DMS53 (cell line): Measurements from ENCODE around the gene MED13.
"Not testable (repeated sequence)": the region's sequence is repeated elsewhere in the genome, so short reads cannot be mapped to it uniquely, and the experiment has no call there.

Experiments
- DNase-seq: peaks from one replicate; lab custom pipeline; 2025; lab: John Stamatoyannopoulos, UW

The MED13 gene

DNA sequence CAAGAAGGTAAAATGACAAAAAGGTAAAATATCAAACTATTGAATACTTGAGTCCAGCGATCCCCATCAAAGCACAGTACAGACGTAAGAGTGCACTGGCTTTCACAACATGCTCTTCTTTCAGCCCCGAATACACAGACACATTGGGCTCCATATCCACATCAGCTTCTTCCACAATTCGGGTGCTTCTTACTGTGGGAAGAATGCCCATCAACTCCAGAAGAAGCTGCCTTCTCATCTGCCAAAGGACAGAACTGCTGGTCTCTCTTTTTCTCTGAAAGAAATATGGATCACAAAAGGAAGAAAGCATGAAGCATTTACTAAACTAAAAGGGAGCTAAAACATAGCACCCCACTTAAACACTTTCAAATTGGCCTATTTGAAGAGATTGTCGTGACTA, 157.7 kb downstream of the MED13 start:
- no peak for DNase-seq

DNA sequence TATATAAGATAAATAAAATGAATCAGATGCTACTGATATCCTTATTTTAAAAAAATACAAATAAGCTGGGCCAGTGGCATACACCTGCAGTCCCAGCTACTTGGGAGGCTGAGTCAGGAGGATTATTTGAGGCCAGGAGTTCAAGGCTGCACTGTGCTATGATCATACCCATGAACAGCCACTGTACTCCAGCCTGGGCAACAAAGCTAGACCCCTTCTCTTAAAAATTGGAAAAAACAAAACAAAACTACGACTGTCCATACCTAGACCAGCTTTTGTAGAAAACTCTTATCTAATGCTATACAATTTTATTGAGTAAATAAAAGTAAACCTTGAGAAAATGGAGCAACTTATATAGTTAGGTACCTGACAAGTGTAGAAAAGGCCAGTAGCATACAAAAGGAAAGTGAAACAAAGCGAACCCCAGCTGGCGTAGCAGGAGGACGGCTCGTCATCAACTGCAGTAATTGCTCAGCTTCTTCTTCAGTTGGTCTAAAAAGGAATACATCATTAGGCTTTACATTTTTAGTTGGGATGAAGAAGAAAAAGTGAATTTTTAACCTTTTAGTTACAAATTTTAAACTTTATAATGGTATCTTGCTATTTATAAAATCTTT, 160.9 kb downstream of the MED13 start:
- no peak for DNase-seq

- no peak for DNase-seq
Observed at GRCh38 chr17:61903251-61903650, 161.8 kb downstream of the MED13 start.

GRCh38 chr17:61897548-61898180, 167.4 kb downstream of the MED13 start:
- DNase-seq = no peak

DNA sequence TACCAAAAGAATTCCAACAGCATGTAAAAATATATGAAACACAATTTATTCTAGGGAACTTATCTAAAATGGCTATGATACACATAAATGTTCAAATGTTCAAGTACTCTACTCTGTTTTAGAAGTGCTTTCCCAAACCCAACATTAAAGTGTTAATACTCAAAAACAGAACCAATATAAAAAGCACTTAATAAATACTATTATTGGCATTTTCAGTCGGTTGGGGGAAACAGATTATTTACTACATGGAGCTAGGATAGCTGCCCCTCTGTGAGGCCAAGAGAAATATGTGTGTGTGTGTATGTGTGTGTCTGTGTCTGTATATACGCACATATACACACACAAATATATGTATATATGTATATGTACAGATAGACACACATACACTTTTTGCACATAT, 169.7 kb downstream of the MED13 start:
- DNase-seq = no peak

DNA sequence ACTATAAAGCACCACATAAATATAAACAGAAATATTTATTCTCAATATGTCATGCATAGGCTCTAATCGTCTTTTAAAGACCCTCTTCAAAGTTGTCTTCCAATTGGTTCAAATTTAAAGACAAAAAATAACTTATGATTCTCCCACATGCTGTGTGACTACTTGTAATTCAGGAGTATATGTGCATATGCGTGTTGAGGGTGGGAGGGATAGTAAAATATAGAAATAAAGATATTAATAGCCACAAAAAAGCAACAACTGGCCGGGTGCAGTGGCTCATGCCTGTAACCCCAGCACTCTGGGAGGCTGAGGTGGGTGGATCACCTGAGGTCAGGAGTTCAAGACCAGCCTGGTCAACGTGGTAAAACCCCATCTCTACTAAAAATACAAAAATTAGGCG, 170.8 kb downstream of the MED13 start:
- not testable (repeated sequence) for DNase-seq
